ENCODE measurements around the gene SH3PXD2B.
"Not testable (repeated sequence)": the region's sequence is repeated elsewhere in the genome, so short reads cannot be mapped to it uniquely, and the experiment has no call there.

The SH3PXD2B gene

DNA sequence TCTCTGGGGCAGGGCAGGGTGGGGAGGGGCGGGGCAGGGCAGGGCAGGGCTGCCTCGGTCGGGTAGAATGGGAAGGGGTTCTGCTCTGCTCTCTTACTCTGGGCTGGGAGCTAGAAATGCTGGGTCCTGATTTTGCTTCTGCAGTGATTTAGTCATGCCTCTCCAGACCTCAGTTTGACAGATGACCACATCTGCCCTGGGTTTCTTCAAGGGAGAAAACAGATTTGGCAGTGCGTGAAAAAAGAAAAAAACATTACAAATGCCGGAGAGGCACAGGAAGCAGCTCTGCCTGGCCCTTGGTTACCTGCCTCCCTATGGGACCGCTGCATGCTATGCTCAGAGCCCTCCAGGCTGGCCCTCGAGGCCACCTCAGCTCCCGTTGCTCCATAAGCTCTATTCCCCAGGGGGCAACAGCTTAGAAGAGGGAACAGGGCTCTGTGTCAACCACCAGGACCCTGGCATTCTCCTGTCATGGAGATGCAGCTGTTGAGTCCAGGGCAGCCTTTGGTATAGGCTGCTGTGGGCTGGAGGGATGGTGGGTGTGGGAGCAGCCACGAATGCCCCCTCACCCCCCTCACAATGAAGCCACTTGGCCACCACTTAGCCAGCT is 117.5 kb downstream of the SH3PXD2B start:
- no peak for DNase-seq (ENCODE audit: low read depth)

DNA sequence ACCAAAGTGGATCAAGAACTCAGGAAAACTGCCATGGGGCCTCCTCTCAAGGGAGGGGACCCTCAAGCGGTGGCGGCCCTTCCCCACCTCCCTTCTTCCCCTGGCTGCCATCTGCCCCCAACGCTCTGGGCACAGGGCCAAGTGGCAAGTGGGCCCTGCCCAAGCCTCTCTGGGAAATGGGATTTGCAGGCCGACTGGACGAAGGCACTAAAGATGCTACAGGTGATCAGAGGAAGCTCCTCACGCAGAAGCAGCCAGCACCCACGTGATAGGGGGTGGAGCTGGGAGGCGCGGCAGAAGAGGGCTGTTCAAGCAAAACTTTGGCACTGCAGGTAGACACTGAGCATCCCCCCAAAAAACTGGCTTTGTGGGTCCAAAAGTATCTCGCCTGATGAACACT is 118.1 kb downstream of the SH3PXD2B start:
- DNase-seq (ENCODE audit: low read depth), result no peak

DNA sequence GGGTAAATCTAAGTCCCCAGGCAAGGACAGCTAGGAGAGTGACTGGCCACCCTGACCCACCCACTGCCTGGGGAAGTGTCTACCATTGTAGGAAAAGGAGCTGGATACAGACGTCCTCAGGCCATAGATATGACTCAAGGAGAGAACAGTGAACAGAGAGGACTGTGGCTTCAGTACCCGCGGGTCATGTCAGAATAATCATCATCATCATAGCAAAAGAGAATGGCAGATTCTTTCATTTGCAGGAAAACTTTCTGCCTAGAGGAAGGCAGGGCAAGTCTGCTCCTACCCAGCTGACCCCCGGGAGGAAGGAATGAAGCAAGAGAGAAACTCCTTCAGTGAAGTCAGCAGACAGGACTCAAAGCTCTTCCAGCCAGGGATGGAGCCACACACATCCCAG is 118.6 kb downstream of the SH3PXD2B start:
- no peak for DNase-seq (ENCODE audit: low read depth)

DNA sequence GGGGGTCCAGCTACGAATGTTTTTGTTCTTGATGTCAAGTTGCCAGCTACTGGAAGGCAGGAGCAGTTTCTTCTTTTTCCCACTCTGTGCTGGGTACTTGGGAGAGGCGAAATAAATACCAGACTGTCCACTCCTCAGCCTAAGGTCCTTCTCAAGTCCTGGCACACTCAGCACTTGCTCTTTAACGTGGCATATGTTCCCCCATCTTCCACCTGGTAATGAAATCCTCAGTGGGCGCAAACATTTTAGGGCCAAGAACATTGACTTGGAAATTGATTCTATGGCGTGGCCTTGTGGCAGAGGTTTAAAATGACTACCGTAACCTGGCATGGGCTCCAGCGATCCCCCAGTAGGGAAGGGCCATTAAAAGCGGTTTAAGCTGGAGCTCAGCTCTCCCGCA is 119.7 kb downstream of the SH3PXD2B start:
- no peak for DNase-seq (ENCODE audit: low read depth)

DNA sequence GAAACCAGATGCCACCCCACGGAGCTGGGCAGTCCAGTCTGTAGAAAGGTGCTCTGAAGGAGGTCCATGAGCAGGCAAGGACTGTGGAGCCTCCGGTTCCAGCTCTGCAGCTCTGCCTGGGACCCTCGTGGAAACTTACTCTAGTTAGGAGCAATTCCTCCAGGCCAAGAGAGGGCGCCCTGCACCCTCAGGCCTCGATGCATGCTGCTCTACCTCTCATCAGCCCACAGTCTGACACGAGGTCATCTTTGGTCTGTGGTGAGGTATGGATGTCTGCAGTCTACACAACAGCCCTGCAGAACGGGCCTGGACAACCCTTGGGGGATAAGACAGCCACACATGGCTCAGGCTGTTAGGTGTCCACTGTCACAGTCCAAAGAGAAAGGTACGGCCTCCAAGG is 120.1 kb downstream of the SH3PXD2B start:
- DNase-seq (ENCODE audit: low read depth), result no peak

DNA sequence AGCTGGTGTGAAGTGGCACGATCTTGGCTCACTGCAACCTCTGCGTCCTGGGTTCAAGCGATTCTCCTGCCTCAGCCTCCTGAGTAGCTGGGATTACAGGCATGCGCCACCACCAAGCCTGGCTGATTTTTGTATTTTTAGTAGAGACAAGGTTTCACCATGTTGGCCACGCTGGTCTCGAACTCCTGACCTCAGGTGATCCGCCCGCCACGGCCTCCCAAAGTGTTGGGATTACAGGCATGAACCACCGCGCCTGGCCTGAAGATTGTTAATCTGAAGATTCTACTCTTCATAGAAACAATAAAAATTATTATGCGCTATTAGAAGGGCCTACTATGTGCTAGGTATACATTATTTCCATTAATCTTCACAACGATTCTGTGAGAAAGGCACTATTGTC is 127.4 kb downstream of the SH3PXD2B start:
- not testable (repeated sequence) for DNase-seq (ENCODE audit: low read depth)

DNA sequence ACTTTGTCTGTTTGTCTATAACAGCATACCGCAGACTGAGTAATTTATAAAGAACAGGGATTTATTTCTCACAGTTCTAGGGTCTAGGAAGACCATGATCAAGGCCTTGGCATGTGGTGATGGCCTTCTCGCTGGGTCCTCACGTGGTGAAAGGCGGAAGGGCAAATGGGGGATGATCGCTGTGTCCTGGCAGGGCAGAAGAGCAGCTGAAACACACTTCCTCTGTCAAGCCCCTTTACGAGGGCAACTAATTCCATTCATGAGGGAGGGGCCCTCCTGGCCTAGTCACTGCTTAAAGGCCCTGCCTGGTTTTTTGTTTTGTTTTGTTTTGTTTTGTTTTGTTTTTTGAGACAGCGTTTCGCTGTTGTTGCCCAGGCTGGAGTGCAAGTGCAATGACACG is 128.9 kb downstream of the SH3PXD2B start:
- DNase-seq (ENCODE audit: low read depth), result no peak

DNA sequence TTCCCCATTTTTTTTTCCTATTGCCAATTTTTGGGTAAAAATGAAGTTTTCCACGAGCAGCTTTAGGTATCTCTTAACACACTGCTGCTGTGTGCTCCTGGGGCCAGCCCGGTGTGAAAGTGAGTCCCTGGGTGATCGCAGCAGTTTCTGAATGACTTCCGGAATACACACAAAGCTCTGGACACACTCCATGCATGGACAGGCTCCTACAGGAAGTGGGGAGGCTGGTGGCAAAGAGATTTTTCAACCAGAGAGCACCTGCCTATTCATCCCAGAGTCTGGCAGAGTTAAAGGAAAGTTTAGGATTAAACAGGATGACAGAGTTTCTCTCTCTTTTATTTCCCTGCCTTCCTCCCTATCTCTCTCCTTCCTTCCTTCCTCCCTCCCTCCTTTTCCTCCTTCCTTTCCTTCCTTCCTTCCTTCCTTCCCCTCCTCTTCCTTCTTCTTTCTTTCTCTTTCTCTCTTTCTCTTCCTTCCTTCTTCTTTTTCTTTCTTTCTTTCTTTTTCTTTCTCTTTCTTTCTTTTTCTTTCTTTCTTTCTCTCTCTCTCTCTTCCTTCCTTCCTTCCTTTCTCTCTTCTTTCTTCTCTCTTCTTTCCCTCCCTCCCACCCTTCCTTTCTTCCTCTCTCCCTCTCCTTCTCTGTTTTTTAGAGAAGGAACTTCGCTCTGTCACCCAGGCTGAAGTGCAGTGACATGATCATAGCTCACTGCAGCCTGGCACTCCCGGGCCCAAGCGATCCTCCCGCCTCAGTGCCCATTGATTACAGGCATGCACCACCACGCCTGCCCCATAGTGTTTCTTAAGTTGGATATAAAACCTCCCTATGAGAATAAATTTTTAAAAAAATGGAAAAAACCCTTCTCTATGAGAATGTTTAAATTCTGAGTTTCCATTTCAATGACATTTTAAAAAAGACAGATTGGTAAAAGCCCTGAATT is 132.0 kb downstream of the SH3PXD2B start:
- no peak for DNase-seq (ENCODE audit: low read depth)

DNA sequence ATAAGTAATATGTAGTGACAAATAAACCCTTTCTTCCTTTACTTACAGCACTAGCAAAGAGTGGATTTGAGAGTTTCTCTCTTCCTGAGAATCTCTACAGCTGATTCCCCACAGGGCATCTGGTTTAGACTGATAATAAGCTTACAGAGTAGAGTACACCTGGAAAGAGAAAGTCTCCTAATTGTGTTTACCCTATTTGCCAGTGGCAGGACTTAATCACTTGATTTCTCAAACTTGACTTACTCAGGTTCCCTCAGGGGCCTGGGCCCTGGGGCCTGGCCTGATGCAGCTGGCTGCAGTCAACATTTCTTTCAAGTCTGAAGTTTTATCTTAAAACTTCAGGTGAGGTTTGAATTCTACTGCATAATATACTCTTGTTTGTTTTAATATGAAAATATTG is 132.7 kb downstream of the SH3PXD2B start:
- DNase-seq (ENCODE audit: low read depth), result no peak

DNA sequence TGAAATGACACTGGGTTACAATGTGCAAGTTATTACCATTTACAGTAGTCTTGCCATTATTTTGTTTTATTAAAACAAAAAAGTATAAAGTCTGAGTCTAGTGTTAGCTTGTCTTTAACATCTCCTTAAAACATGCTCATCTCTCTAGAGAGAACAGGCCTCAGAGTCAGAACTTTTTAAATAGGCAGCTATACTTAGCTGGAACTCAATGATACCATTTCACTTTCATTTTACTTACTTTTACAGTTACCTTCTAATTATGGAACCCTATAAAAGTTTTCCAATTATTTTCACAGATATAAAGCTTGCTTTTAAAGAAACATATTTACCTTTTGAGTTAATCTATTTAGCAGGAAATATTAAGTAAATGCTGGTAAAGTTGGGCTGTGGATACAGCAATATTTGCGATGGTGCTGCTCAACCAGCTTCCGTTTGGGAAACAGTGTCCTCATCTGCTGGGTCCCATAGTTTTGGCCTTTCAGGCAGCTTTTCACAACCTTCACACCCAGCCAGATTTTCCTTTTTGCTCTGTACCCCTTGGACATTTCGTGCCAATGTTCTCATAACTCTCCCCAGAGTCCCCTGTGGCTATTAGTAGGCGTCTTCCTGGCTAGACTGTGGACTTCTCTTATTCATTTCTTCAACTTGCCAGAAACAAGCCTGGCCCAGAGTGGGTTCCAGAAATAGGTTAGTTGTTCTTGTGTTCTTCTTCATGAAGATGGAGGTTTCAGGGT is 134.4 kb downstream of the SH3PXD2B start:
- no peak for DNase-seq (ENCODE audit: low read depth)

DNA sequence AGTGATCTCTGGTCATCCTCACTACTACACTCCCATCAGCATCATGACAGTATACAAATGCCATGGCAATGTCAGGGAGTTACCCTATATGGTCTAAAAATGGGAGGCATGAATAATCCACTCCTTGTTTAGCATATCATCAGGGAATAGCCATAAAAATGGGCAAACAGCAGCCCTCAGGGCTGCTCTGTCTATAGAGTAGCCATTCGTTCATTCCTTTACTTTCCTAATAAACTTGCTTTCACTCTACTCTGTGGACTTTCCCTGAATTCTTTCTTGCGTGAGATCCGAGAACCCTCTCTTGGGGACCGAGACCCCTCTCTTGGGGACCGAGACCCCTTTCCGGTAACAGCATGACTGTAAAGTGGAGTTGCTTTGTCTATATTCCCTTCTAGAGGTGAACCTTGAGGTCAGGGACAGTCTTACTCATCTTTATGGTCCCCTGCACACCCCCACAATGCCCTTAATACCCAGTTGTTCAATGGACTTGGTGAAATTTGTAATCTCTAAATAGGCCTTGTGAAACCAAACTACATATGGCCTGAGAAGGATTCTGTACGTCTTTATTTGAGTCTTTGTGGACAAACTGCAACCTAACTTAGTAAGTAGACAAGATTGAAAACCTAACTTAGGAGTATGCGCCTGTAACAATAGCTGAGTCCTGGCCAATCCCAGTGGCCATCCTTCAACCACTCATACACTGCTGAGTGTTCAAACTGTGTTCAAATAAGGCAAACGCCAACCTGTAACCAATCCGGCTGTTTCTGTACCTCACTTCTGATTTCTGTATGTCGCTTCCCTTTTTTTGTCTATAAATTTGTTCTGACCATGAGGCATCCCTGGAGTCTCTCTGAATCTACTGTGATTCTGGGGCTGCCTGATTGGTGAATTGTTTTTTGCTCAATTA is 138.5 kb downstream of the SH3PXD2B start:
- no peak for DNase-seq (ENCODE audit: low read depth)

DNA sequence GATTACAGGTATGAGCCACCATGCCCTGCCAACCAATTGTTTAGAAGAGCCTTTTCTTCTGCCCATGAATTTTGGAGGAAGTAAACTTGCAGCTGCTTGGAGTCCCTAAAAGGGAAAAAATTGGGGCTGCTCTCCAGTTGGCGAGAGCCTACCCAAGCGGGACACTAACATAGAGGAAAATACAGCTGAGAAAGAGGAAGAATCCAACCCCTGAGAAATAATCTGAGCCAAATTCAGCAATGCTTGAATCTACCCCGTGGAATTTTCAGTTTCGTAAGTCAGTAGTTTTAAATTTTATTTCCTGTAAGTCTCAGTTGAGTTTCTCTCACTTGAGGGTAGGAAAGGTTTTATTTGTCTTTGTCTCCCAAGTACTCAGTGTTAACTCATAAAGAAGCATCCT is 140.4 kb downstream of the SH3PXD2B start:
- no peak for DNase-seq (ENCODE audit: low read depth)

DNA sequence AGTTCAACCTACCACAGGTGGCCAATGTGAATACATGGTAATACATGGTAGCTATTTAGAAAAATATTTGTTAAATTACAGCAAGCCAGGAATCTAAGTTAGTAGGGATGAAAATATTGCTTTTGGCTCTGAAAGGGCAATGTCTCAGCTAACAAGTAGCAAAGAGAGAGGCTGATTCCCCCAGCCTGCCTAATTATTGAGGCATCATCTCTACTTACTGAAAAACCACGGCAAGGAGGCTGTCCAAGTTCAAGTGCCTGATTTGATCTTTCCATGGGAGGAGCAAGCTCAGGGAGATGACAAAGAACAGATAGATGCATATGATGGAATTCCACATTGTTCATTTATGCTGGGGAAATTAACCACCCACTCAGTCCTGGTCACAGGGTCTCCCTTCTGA is 142.0 kb downstream of the SH3PXD2B start:
- DNase-seq (ENCODE audit: low read depth), result no peak

DNA sequence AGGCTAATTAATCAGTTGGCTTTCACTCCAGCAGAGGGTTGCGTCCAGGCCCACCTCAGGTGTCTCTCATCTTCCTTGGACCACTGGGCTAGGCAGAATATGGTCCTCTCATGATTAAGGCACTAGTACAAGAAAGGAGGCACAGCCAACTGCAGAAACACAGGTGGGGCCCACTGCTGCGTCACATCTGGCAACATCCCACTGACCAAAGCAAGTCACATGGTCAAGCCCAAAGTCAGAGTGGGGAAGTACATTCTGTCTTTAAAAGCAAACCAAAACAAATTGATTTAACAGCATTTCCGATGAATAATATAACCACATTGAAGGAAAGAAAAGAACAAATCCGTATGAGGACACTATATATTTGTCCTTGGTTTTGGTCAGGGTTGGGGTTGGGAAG is 142.7 kb downstream of the SH3PXD2B start:
- DNase-seq (ENCODE audit: low read depth), result no peak

DNA sequence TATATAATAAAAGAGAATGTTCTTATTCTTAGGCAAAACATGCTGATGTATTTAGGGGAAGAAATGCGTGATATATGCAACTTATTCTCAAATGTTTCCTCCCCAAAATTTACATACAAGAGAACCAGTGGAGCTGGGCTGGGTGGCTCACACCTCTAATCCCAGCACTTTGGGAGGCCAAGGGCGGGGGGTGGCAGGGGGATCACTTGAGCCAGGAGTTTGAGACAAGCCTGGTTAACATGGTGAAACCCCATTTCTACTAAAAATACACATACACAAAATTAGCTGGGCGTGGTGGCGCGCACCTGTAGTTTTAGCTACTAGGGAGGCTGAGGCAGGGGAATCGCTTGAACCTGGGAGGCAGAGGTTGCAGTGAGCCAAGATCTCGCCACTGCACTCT is 143.3 kb downstream of the SH3PXD2B start:
- no peak for DNase-seq (ENCODE audit: low read depth)

DNA sequence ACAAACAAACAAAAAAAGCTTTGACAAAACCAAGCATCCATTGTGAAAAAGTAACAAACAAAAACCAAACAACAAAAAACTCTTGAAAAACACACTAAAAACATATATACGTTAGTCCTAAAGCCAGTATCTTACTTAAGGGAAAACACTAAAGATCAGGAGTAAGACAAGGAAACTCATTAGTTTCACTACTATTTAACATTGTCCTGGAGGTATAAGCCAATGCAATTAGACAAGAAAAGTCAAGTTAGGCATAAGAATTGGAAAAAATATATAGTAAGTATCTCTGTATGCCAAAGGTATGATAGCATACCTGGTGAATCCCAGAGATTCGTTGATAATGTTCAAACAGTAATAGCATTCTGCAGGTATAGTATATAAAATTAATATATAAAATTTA is 148.9 kb downstream of the SH3PXD2B start:
- DNase-seq (ENCODE audit: low read depth), result no peak

DNA sequence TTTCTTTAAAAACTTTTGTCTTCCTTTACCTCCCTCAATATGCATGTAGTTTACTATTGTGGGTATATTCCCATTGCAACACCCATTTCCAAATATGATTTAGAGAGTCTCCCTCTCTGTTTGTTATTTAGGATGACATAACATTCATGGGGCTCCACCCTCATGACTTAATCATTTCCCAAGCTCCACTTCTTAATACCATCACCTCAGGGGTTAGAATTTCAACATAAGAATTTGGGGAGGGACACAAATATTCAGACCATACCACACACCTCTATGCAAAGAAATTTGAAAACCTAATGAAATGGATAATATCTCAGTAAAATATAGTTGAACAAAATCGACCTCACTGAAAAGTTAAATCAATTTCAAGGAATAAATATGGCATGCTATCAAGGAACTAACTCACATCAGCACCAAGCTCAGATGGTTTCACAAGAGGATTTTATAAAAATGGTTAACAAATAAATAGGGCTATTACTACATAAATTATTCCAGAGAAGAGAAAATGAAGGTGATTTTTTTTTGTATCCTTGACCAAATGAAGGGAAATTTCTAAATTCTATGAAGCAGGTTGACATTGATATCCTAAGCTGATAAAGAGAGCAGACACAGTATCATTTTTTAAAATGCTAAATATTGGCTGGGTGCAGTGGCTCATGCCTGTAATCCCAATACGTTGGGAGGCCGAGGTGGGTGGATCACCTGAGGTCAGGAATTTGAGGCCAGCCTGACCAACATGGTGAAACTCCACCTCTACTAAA is 150.6 kb downstream of the SH3PXD2B start:
- no peak for DNase-seq (ENCODE audit: low read depth)

DNA sequence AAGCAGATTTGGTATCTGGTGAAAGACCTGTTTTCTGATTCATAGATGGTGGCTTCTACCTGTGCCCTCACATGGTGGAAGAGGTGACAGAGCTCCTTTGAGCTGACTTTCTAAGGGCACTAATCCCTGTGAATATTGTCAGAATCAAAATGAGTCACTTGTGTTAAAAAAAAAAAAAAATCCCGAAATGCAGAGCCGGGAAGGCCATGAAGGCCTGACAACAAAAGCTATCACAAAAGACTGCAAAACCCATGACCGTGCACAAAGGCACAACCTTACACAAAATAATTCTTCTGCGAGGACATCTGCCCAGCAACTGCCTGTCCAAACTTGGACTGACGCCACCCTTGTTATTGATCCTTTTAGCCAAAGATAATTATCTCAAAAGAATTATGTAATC is 151.2 kb downstream of the SH3PXD2B start:
- no peak for DNase-seq (ENCODE audit: low read depth)

DNA sequence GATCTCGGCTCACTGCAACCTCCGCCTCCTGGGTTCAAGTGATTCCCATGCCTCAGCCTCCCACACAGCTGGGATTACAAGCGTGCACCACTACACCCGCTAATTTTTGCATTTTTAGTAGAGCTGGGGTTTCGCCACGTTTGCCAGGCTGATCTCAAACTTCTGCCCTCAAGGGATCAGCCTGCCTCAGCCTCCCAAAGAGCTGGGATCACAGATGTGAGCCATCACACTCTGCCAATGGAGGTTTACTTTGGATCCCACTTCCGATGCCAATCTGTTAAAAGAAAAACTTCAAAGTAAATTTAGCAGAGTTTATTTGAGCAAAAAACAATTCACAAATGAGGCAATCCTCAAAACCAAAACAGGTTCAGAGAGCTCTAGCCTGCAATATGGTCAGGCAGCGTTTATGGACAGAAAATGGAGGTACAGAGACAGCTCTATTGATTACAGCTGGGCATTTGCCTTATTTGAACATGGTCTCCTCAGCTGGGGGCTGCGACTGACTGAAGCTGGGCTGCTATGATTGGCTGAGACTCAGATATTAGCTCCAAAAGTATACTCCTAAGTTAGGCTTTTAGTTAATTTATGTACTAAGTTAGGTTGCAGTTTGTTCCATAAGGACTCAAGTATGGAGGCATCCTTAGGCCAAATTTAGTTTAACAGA is 152.1 kb downstream of the SH3PXD2B start:
- DNase-seq (ENCODE audit: low read depth), result no peak

DNA sequence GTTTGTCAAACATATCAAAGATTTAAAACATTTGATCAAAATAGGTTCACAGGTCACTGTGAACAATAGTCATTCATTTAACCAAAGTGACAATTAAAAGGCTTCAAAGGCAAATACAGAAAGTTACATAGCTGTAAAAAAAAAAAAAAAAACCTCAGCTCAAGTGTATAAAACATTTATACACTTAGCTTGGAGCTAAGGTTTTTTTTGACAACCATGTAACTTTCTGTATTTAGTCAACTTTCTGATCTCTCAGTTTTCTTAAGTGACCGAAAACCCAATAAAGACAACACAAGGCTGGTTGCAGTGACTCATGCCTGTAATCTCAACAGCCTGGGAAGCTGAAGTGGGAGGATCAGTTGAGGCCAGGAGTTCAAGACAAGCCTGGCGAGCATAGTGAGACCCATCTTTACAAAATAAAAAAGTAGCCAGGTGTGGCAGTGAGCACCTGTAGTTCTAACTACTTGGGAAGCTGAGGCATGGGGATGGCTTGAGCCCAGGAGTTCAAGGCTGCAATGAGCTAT is 154.3 kb downstream of the SH3PXD2B start:
- DNase-seq (ENCODE audit: low read depth), result no peak

All from non-pigmented ciliary epithelial cell (primary cell).